GM18517 (cell line): ENCODE results near the gene XPO6.

Experiments
- ATAC-seq: cut with Tn5 transposase; IDR thresholded peaks from one replicate; pipeline ENCODE4 v1.9.1; 2021; ENCODE audit warnings: mild to moderate bottlenecking, moderate library complexity; ENCODE audit not compliant: unreplicated experiment

XPO6 gene

DNA sequence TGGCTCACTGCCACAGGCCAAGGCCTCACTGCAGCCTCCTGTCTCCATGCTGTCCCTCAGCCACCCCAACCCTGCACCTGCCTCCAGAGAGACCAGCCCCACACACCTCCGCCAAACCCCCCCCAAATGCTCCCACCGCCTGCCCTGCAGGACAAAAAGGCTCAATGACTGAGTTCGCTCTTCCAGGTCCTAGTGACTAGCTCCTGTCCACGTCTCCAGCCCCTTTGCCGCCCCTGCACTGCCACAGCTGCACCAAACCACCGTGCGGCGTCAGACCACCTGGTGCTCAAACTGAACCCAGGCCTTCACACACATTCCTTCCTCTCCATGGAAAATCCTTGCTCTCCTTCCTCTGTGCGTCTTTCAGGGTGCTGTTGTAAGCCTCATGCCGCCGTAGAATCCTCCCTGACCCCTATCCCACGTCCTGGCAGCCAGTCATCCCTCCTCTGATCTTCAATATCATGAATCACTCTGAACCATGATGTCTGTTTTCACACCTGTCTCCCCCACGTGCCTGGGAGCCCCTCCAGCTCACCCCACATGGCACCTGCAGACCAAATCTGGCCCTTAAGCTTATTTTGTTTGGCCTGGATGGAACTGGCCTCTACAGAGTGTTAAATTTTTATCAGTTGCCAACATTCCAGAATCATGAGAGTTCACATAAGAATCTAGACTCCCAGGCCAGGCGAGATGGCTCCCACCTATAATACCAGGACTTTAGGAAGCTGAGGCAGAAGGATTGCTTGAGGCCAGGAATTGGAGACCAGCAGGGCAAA, 144.0 kb downstream of the XPO6 start:
- no peak for ATAC-seq

DNA sequence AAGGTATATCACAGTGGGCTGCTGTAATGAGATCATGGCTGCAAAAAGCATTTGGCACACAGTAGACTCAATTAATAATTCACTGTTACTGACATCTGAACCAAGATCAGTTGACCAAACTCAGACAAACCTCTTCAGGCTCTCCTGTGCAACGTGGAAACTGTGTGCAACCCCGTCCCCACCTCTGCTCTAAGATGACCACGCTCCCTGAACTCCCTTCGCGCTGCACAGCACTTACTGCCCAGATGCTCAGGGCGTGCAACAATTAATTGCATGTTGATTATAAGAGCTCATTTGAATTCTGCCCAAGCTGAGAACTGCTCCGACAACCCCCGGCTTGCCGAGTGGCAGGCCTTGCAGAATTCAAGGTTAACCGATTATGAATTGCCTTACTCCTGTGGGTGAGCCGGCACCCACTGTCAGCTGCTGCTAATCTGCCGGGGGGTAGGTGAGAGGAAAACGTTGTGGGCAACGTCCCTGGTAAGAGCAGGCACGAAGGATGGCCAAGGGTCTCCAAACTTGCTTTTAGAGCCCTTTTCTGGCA, 147.0 kb downstream of the XPO6 start:
- ATAC-seq, result no peak

DNA sequence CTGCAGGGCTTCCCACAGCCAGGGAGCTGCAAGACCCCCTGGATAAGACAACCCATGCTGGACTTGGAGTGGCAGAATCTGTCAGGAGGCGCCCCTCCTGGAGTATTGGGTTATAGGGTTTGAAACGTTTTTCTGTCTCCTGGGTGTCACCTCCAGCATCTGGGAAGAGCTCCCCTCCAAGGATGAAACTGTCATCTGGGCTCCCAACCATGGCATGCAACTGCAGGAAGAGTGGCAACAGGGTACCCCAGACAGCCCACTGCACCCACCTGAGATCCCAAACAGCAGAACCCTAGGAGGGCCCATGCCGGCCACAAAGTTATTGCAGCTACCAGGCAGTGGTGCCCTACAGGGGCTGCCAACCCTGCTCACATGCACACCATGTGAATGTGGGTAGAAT, 147.6 kb downstream of the XPO6 start:
- no peak for ATAC-seq

DNA sequence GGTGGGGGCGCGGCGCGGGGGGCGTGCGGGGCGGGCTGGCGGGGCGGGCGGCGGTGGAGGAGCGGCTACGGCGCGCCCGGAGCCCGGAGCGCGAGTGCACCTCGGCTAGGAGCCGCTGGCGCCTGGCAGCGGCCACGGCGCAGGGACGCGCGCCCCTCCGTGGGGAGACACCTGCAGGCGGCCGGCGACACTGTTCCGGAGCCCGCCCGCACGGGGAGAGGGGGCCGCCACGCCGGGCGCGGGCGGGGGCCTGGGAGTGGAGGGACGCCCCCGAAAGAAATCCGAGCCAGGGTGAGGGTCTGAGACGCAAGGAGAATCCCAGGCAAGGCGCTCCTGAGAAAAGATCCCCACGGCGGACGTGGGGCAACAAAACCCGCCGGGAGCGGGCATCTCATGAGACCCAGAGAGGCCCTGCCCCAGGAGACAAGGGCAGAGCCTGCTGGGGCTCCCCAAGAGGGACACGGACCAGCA, 148.1 kb downstream of the XPO6 start, which contains the start of gene GSG1L:
Gene GSG1L (minus strand): TSS at position 124 of the 471 bp plus-strand sequence. CDS start 290 bp downstream, outside the sequence.
- ATAC-seq, result no peak

DNA sequence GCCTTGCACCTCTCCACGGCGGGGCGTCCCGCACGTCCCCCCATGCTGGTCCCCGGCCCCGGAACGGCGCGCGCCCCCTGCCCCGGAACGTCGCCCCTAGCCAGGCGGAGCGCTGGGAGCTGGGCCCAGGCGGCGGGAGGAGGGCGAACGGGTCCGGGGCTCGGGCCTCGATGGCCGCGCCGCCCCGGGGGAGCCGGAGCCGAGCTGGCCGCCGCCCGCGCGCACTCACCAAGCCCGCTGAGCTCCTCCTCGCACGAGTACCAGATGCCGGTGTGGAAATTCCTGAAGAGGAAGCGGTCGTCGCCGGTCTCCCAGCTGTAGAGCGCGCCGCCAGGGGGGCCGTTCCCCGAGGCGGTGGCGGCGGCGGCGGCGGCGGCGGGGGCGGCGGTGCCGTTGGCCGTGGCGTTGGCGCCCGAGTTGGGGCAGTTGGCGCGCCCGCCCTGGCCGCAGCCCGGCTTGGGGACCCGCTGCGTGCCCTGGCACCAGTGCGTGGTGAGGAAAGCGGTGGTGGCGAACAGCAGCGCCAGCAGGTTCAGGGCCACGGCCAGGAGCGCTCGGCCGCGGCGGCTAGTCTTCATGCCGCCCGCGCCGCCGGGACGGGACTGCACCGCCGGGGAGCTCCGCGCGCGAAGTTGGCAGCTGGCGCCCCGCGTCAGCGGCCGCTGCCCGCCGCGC, 148.8 kb downstream of the XPO6 start:
- no peak for ATAC-seq

DNA sequence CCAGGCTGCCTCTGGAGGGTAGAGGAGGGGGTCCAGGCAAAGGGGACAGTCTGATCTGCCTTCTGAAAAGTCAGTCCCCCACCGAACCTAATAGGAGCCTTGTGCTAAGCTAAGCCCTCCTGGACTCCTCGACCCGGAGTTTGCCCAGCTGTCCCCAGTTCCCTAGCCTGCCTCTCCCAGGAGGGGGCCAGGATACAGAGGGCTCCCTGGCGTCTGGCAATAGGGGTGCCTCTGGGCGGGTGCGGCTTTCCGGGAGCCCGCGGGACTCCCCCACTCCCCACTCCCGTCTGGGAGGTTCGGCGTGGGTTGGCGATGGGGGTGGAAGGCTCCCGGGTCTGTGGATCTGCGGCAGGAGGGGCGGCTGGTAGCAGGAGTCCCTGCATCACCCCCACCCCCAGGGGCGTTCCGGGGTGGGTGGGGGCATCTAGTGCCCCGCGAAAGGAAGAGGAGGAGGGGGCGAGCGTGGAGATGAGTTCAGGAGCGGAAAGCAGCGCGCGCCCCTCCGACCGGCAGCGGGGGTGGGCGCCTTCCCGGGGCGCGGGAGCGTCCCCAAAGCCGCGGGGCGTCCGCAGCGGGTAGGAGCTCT, 149.4 kb downstream of the XPO6 start:
- ATAC-seq, result no peak

DNA sequence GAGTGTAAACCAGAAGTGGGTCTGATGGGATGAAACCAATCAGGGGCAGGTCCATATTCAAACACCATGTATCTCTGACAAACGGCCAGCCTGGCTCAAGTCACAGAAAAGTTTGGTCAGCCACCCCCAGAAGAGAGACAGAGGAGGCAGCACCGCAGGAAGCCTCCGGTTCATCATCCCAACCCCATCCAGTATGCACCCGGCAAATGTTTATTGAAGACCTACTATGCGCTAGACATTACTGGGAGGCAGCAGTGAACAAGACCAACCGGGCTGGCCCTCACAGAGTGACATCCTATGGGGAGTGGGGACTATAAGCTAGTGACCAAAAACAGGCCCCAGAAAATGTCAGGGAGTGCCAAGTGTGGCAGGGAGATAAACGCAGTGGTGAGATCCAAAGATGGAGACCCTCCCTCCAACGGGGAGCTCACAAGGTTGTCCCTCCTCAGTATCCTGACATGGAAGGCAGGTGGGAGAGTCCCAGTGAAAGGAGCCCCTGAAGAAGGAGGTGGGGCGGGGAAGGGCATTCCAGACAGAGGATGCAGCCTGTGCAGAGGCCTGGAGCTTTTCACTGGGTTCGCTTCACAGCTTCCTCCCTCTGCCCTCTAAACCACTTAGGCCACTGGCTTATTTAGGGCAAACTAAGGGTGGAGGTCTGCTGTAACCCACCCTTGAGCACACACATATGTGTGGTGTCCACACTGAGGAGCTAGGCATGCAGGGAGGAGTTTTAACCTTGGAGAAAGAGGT, 150.2 kb downstream of the XPO6 start:
- ATAC-seq, result no peak

DNA sequence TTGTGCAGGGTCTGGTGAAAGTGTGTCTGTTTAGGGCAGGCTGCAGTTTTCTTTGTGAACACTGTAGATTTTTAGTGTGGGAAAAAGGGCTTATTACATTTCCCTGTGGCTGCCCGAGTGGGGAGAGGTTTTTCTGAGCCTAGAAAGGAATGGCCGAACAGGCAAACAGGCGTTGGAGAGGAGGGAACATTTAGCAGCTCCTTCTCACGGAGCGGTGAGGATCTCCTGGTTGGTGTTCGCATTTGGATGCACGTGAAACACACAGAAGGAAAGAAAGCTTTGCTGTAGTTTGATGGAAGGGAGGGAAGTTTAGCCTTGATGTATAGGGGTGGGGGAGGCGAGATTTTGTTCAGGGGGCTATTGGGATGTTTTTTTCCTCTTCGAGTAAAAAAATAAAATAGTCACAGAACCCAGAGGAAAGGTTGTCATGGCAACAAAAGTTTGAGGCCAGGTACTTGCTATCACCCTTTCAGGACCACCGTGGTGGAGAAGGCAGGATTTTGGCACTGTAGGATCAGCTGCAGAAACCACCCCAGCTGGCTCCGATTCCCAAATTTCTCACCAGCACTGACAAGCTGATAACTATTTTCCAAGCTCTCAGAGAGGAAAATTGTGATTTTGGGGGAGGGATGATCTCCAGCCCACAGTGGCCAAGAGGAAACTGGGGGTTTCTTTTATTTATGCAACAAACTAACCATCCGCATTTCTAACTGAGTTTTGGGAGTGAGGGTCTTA, 151.8 kb downstream of the XPO6 start:
- ATAC-seq, result no peak

DNA sequence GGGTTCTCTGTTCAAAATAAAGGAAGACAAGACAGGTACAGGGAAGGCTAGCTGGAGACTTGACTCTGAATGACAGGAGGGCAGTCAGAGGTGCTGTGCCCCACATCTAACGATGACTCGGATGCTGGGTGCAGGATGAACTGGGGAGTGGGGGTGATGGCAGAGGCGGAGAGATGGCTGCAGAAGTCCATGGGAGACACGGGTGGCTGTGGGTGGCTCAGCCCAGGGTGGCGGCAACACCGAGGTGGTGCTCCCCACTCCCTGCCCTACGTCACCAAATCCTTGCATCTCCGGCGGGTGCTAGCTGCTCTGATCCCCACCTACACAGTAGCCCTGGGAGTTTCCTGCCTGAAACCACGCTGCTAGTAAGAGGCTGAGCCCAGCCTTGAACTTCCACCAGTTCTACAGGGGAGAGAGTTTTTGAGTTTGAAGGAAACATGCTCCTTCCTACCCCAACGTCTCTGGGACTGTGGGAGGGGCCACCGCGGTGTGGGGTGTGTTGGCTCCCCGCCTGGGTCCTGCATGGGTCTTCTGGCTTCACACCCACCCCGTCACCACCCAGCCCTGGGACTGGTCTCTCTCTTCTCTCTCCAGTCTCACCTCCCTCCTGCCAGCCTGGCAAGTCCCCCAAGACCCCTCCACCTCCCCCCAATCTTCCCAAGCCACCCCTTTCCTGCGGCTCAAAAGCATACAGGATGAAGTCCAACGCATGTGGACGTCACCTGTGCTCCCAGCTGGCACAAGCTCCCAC, 152.8 kb downstream of the XPO6 start:
- no peak for ATAC-seq

DNA sequence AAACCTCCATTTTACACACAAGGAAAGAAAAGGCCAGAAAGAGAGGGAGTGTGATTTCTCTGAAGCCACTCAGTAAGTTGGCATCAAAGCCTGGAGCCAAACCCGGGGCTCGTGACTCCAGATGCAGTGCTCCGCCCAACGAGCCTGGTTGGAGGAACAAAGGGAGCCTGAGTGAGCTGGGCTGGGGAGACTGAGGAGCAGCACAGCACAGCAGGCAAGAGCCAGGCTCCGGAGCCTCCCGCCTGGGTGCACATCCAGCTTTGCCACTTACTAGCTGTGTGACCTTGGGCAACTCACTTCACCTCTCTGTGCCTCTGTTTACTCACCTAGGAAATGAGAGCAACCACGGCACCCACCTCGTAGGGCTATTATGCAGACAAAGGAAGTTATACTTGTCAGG, 153.8 kb downstream of the XPO6 start:
- no peak for ATAC-seq

DNA sequence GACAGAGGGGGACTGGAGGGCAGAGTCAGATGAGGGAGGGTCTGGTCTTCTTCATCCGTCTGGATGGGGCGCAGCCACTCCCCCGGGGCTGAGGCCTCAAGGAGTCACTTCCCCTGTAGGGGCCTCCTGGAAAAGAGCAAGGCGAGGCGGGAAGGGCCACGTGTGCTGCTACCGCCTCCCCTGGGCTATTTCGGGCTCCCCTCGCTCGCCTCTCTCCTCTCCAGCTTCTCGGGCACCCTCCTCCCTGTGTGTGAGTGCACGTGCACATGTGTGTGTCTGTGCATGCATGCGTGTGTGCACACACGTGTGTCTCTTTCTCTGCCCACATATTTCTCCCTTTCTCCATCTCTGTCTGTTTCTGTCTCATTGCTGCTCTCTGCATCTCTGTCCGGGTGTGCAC, 158.3 kb downstream of the XPO6 start:
- no peak for ATAC-seq

DNA sequence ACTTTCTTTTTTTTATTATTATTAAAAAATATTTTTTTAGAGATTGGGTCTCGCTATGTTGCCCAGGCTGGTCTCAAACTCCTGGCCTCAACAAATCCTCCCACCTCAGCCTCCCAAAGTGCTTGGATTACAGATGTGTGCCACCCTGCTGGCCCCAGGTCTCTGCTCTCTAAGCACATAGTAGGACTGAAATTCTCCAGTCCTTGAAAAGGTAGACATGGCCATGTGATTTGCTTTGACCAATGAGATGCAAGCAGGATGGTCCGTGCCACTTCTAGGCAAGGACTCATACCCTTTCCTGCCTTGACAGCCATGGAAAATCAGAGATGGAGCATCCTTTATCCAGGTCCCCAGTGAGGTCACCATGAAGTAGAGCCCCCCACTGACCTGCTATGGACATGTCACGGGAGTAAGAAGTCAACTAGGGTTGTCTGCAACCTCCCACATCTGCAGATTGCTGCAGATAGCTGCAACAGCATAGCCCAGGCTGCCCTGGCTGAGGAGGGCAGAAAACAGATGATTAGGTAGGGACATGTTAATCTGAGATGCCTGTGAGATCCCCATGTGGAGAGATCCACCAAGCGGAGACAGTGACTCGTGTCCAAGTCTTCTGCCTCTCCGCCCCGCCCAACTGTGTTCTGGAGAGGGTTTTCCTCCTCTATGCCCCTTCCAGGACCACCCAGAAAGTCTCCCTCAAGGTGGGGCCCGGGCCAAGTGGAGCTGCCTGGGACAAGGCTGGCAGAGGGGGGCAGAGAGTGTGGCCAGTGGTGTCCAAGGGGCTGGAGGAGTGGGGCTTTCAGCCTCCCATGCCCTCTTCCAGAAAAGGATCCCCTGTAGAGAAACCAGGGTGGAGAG, 159.3 kb downstream of the XPO6 start:
- ATAC-seq, result no peak

DNA sequence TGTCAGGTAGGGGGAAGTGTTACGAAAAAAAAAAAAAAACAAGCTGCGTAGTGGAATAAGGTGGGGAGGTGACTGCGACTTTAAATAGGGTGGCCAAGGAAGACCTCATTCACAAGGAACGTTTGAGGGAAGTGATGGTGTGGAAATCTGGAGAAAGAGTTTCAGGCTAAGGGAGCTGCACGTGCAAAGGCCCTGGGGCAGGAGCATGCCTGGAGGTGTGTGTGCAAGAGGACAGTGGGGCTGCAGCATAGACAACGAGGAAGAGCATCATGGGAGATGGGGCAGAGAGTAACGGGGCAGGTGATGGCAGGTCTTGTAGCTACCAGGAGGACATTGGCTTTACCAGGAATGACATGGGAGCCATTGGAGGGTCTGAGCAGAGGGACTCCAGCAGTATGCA, 160.3 kb downstream of the XPO6 start:
- ATAC-seq, result no peak
